ENCODE measurements around the gene DDX46. TPM values are rescaled to one million over a fixed set of nuclear protein-coding genes. Genes with fewer than 3 reads are reported as not detected.
"Not testable (repeated sequence)": the region's sequence is repeated elsewhere in the genome, so short reads cannot be mapped to it uniquely, and the experiment has no call there.

DDX46 gene
- total RNA-seq, 1 donor from 2014 or later, result 66.3 TPM

GRCh38 chr5:134824681-134825080, 66.1 kb downstream of the DDX46 start:
- Mint-ChIP-seq H3K4me3 (no peak overlapping the region), H3K27me3 (no peaks in the 10 kb centered on the region), H3K4me1 (ENCODE audit: unreplicated experiment) (no peaks in the 10 kb centered on the region), H3K36me3 (peaks cover 11% of the 10 kb centered on the region), H3K27ac (no peak overlapping the region), H3K9me3 (no peaks in the 10 kb centered on the region)
- no peak for DNase-seq (ENCODE audit: extremely low spot score, unreplicated experiment)
- TF ChIP-seq CTCF (conservative IDR thresholded peaks at IDR 0.05), result no peak

- Mint-ChIP-seq H3K27ac (no peak overlapping the region), H3K27me3 (no peaks in the 10 kb centered on the region), H3K36me3 (peaks cover 11% of the 10 kb centered on the region), H3K4me3 (no peak overlapping the region), H3K9me3 (no peaks in the 10 kb centered on the region), H3K4me1 (ENCODE audit: unreplicated experiment) (no peaks in the 10 kb centered on the region)
- no peak for DNase-seq (ENCODE audit: extremely low spot score, unreplicated experiment)
- TF ChIP-seq CTCF (conservative IDR thresholded peaks at IDR 0.05), result no peak
These were observed 66.6 kb downstream of the DDX46 start for GRCh38 chr5:134825212-134825611.

- H3K4me1 Mint-ChIP-seq (ENCODE audit: unreplicated experiment), result no peaks in the 10 kb centered on the region
- H3K27ac Mint-ChIP-seq, result peak overlapping the region; percentile 61
- no peaks in the 10 kb centered on the region for H3K9me3 Mint-ChIP-seq
- H3K36me3 Mint-ChIP-seq, result peaks cover 15% of the 10 kb centered on the region
- no peak overlapping the region for H3K4me3 Mint-ChIP-seq
- TF ChIP-seq CTCF (conservative IDR thresholded peaks at IDR 0.05), result no peak
- H3K27me3 Mint-ChIP-seq, result no peaks in the 10 kb centered on the region
- no peak for DNase-seq (ENCODE audit: extremely low spot score, unreplicated experiment)
These were observed 74.9 kb downstream of the DDX46 start for GRCh38 chr5:134833340-134834032.

- TF ChIP-seq CTCF (conservative IDR thresholded peaks at IDR 0.05), result no peak
- Mint-ChIP-seq H3K4me3 (no peak overlapping the region), H3K9me3 (no peaks in the 10 kb centered on the region), H3K36me3 (peaks cover 23% of the 10 kb centered on the region), H3K27me3 (no peaks in the 10 kb centered on the region), H3K27ac (no peak overlapping the region), H3K4me1 (ENCODE audit: unreplicated experiment) (no peaks in the 10 kb centered on the region)
- DNase-seq (ENCODE audit: extremely low spot score, unreplicated experiment), result no peak
These were observed 77.0 kb downstream of the DDX46 start for GRCh38 chr5:134835623-134836022.

GRCh38 chr5:134837530-134838181, 79.1 kb downstream of the DDX46 start:
- TF ChIP-seq CTCF (conservative IDR thresholded peaks at IDR 0.05), result no peak
- H3K36me3 Mint-ChIP-seq, result peaks cover 24% of the 10 kb centered on the region
- H3K4me3 Mint-ChIP-seq, result no peak overlapping the region
- H3K27ac Mint-ChIP-seq, result no peak overlapping the region
- H3K9me3 Mint-ChIP-seq, result no peaks in the 10 kb centered on the region
- no peak for DNase-seq (ENCODE audit: extremely low spot score, unreplicated experiment)
- H3K27me3 Mint-ChIP-seq, result no peaks in the 10 kb centered on the region
- no peaks in the 10 kb centered on the region for H3K4me1 Mint-ChIP-seq (ENCODE audit: unreplicated experiment)

GRCh38 chr5:134838361-134838760, 79.8 kb downstream of the DDX46 start:
- not testable (repeated sequence) for H3K27me3 Mint-ChIP-seq; H3K4me3 Mint-ChIP-seq; H3K4me1 Mint-ChIP-seq (ENCODE audit: unreplicated experiment); H3K9me3 Mint-ChIP-seq; DNase-seq (ENCODE audit: extremely low spot score, unreplicated experiment)
- Mint-ChIP-seq H3K27ac (peak overlapping the region; percentile 41), H3K36me3 (peaks cover 24% of the 10 kb centered on the region)
